HG03460 (cell line): ENCODE results near the gene DCAF11.

ENCODE experiments used
- ATAC-seq: cut with Tn5 transposase; IDR thresholded peaks from one replicate; pipeline ENCODE4 v1.9.1; 2021; ENCODE audit not compliant: unreplicated experiment

DCAF11 gene

GRCh38 chr14:24156840-24157239 lies 42.3 kb downstream of the DCAF11 start:
- no peak for ATAC-seq

GRCh38 chr14:24157331-24157730 lies 42.8 kb downstream of the DCAF11 start:
- ATAC-seq = no peak

- ATAC-seq = no peak
Observed at GRCh38 chr14:24159777-24160498, 45.4 kb downstream of the DCAF11 start.

GRCh38 chr14:24160499-24160849 lies 45.9 kb downstream of the DCAF11 start:
- ATAC-seq = no peak

GRCh38 chr14:24160850-24161804 lies 46.5 kb downstream of the DCAF11 start, which contains the start of gene IRF9:
TSS of gene IRF9 (plus strand) at chr14:24161265. CDS start at chr14:24162145, 880 bp downstream.
- peak; percentile 78 for ATAC-seq

GRCh38 chr14:24162093-24162492 lies 47.5 kb downstream of the DCAF11 start:
- ATAC-seq = no peak

- no peak for ATAC-seq
Observed at GRCh38 chr14:24164518-24164991, 50.0 kb downstream of the DCAF11 start.

- ATAC-seq = no peak
Observed at GRCh38 chr14:24165785-24166184, 51.2 kb downstream of the DCAF11 start.

GRCh38 chr14:24167469-24168114 lies 53.0 kb downstream of the DCAF11 start:
- no peak for ATAC-seq

GRCh38 chr14:24171422-24172260 lies 57.1 kb downstream of the DCAF11 start, which contains the start of gene REC8:
TSS of gene REC8 (plus strand) at chr14:24172080. CDS start at chr14:24172553, 473 bp downstream.
- peak; percentile 88 for ATAC-seq

GRCh38 chr14:24172261-24172860 lies 57.8 kb downstream of the DCAF11 start:
- no peak for ATAC-seq

GRCh38 chr14:24172871-24173281 lies 58.3 kb downstream of the DCAF11 start:
- ATAC-seq = no peak
